Gastrocnemius medialis (tissue), 4 donors: ENCODE measurements around the gene EXOSC10. TPM values are rescaled to one million over a fixed set of nuclear protein-coding genes. Genes with fewer than 3 reads are reported as not detected.
A peak's percentile ranks its signal among the peaks of the same experiment; 100 is the strongest.

Experiments
- ATAC-seq, 2 donors: fragments of 150-250 bp; one replicate each; pipeline ENCODE4 v1.9.1; 2016
- DNase-seq, 2 donors: peaks; one replicate each; pipeline ENCODE4 v3.0.0-alpha.2; 2019
- H3K27ac ChIP-seq, 4 donors: fragments of 200-600 bp; sonication (generic); 1 replicate in 1 of 4; 2 replicates in 3 of 4; pipeline ENCODE4 v1.5.1; 2016 to 2018; ENCODE audit warnings: mild to moderate bottlenecking in 2 of 4, moderate library complexity in 1 of 4
- H3K27me3 ChIP-seq, 3 donors: fragments of 200-600 bp; sonication (generic) in 2 of 3; 1 replicate in 1 of 3; 2 replicates in 2 of 3; pipeline versions ENCODE4 v1.5.1 to v1.6.0; 2016 to 2019; ENCODE audit warnings: mild to moderate bottlenecking in 1 of 3, moderate library complexity in 1 of 3
- H3K36me3 ChIP-seq, 2 donors: fragments of 200-600 bp; sonication (generic) in 1 of 2; one replicate each; pipeline ENCODE4 v1.5.1; 2017 to 2018
- H3K4me1 ChIP-seq, 2 donors: fragments of 200-600 bp; sonication (generic) in 1 of 2; one replicate each; pipeline ENCODE4 v1.5.1; 2016 to 2017; ENCODE audit warnings: mild to moderate bottlenecking in 2 of 2
- H3K4me3 ChIP-seq, 4 donors: fragments of 200-600 bp; sonication (generic) in 3 of 4; 1 replicate in 1 of 4; 2 replicates in 3 of 4; pipeline ENCODE4 v1.5.1; 2016 to 2019; ENCODE audit warnings: mild to moderate bottlenecking in 2 of 4
- H3K9me3 ChIP-seq, 3 donors: fragments of 200-600 bp; sonication (generic) in 2 of 3; 1 replicate in 1 of 3; 2 replicates in 2 of 3; pipeline ENCODE4 v1.5.1; 2016 to 2019
- CTCF ChIP-seq, 5 experiments: fragments of 450-650 bp in 3 of 5; fragments of 200-600 bp in 2 of 5; sonication (generic) in 2 of 5; IDR thresholded peaks in 4 of 5; conservative IDR thresholded peaks in 1 of 5; 1 replicate in 4 of 5; 2 replicates in 1 of 5; pipeline ENCODE4 v1.5.1; 2016 to 2019; ENCODE audit warnings: antibody characterized with exemption in 5 of 5, mild to moderate bottlenecking in 3 of 5, moderate library complexity in 3 of 5
- POLR2A ChIP-seq, 2 donors: fragments of 450-650 bp; IDR thresholded peaks; one replicate each; pipeline ENCODE4 v1.6.1; 2017; ENCODE audit warnings: antibody characterized with exemption in 2 of 2, mild to moderate bottlenecking in 2 of 2, moderate library complexity in 2 of 2
- in situ Hi-C, 4 donors: fragments of 200-750 bp; cut with MboI; loops; one replicate each; pipeline versions ENCODE4 v1.15.0 to v1.8.0; 2017; ENCODE audit warnings: low sequenced_read_pairs in 4 of 4
- intact Hi-C: fragments of 100-400 bp; cut with DNase I; formaldehyde crosslinking; loops from one replicate; pipeline ENCODE4 v1.15.1; 2023; ENCODE audit warnings: low total_unique reads
- total RNA-seq, 4 donors: library from RNA; depleted of rRNA; stranded (reverse); fragments of >200 nt; gene quantifications; one replicate each; pipeline versions ENCODE4 v1.1.0 to v1.2.3, GENCODE V29; 2016

Gene EXOSC10
- total RNA-seq, 4 donors from 2014 or later: 26.5 to 44.4 (median 40.3) TPM

GRCh38 chr1:11143907-11144306, 44.2 kb upstream of the EXOSC10 start:
- Histone ChIP-seq H3K4me3 (no peak overlapping the region), H3K9me3 (no peaks in the 10 kb centered on the region), H3K27ac (peak overlapping the region; percentile 61 to 78 (median 65)), H3K27me3 (no peaks in the 10 kb centered on the region), H3K36me3 (peaks cover 5 to 62% of the 10 kb centered on the region in 2 donors), H3K4me1 (peaks cover 12 to 18% of the 10 kb centered on the region in 2 donors)
- in situ Hi-C loops: no loop called here
- DNase-seq: peak in 1 of 2 donors; percentile 47
- intact Hi-C loops: no loop called here
- TF ChIP-seq POLR2A (IDR thresholded peaks at IDR 0.05) (no peak), CTCF (IDR thresholded peaks at IDR 0.05 in 4 of 5, conservative IDR thresholded peaks at IDR 0.05 in 1 of 5) (no peak)
- ATAC-seq: peak; percentile 85 to 98

GRCh38 chr1:11143401-11143800, 43.7 kb upstream of the EXOSC10 start:
- TF ChIP-seq POLR2A (IDR thresholded peaks at IDR 0.05) (no peak), CTCF (IDR thresholded peaks at IDR 0.05 in 4 of 5, conservative IDR thresholded peaks at IDR 0.05 in 1 of 5) (no peak)
- Histone ChIP-seq H3K27ac (peak overlapping the region; percentile 61 to 78 (median 65)), H3K9me3 (no peaks in the 10 kb centered on the region), H3K27me3 (no peaks in the 10 kb centered on the region), H3K36me3 (peaks cover 5 to 62% of the 10 kb centered on the region in 2 donors), H3K4me3 (no peak overlapping the region), H3K4me1 (peaks cover 12 to 18% of the 10 kb centered on the region in 2 donors)
- in situ Hi-C loops (no loop called here), intact Hi-C loops (no loop called here)
- ATAC-seq: peak in 1 of 2 donors; percentile 13
- no peak for DNase-seq

- Histone ChIP-seq H3K9me3 (no peaks in the 10 kb centered on the region), H3K27me3 (no peaks in the 10 kb centered on the region), H3K27ac (peak overlapping the region in 3 of 4 donors; percentile 61 to 78 (median 68)), H3K4me1 (peaks cover 12 to 18% of the 10 kb centered on the region in 2 donors), H3K36me3 (peaks cover 5 to 62% of the 10 kb centered on the region in 2 donors), H3K4me3 (no peak overlapping the region)
- peak; percentile 7 to 21 for ATAC-seq
- intact Hi-C loops: no loop called here
- no peak for DNase-seq
- in situ Hi-C loops: no loop called here
- no peak for TF ChIP-seq CTCF (IDR thresholded peaks at IDR 0.05 in 4 of 5, conservative IDR thresholded peaks at IDR 0.05 in 1 of 5)
- TF ChIP-seq POLR2A (IDR thresholded peaks at IDR 0.05): no peak
These were observed 43.1 kb upstream of the EXOSC10 start for GRCh38 chr1:11142618-11143391.

- TF ChIP-seq POLR2A (IDR thresholded peaks at IDR 0.05): no peak
- no peak for TF ChIP-seq CTCF (IDR thresholded peaks at IDR 0.05 in 4 of 5, conservative IDR thresholded peaks at IDR 0.05 in 1 of 5)
- intact Hi-C loops: no loop called here
- no peak overlapping the region for H3K4me3 ChIP-seq
- DNase-seq (no peak), ATAC-seq (no peak)
- H3K9me3 ChIP-seq: no peaks in the 10 kb centered on the region
- no peaks in the 10 kb centered on the region for H3K27me3 ChIP-seq
- no peak overlapping the region for H3K27ac ChIP-seq
- in situ Hi-C loops: no loop called here
- H3K36me3 ChIP-seq: peaks cover 0 to 60% of the 10 kb centered on the region in 2 donors
- peaks cover 8 to 9% of the 10 kb centered on the region in 2 donors for H3K4me1 ChIP-seq
These were observed 39.3 kb upstream of the EXOSC10 start for GRCh38 chr1:11138952-11139351.
